GM10266 (cell line): ENCODE data around the gene LRRC55.

ENCODE experiments used
- DNase-seq: peaks from one replicate; pipeline ENCODE4 v3.0.0; 2012; ENCODE audit errors: extremely low spot score
- TF ChIP-seq, protein P1 (sequence below): IDR thresholded peaks from 2 replicates; pipeline ENCODE4 v1.5.1; 2012; ENCODE audit warnings: mild to moderate bottlenecking, low read depth; ENCODE audit not compliant: control insufficient read depth, insufficient read depth; ENCODE audit errors: missing control alignments

Gene LRRC55

DNA sequence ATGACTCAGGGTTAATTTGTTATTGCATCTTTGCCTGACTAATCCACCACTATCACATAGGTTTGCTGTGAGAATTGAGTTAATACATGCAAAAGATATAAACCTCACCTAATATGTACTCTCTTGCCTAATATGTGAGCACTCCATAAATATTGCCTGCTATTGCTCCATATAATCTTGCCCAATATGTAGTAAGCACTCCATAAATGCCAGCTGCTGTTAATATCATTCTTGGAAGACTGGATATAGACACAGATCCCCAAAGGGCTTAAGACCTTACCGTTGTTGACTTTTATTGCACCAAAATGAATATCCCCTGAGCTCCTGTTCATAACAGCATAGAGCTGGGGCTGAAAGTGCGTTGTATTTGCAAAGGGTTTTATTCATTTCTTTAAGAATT lies 27.0 kb upstream of the LRRC55 start:
- DNase-seq: no peak
- TF ChIP-seq, protein P1, sequence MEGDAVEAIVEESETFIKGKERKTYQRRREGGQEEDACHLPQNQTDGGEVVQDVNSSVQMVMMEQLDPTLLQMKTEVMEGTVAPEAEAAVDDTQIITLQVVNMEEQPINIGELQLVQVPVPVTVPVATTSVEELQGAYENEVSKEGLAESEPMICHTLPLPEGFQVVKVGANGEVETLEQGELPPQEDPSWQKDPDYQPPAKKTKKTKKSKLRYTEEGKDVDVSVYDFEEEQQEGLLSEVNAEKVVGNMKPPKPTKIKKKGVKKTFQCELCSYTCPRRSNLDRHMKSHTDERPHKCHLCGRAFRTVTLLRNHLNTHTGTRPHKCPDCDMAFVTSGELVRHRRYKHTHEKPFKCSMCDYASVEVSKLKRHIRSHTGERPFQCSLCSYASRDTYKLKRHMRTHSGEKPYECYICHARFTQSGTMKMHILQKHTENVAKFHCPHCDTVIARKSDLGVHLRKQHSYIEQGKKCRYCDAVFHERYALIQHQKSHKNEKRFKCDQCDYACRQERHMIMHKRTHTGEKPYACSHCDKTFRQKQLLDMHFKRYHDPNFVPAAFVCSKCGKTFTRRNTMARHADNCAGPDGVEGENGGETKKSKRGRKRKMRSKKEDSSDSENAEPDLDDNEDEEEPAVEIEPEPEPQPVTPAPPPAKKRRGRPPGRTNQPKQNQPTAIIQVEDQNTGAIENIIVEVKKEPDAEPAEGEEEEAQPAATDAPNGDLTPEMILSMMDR: no peak

DNA sequence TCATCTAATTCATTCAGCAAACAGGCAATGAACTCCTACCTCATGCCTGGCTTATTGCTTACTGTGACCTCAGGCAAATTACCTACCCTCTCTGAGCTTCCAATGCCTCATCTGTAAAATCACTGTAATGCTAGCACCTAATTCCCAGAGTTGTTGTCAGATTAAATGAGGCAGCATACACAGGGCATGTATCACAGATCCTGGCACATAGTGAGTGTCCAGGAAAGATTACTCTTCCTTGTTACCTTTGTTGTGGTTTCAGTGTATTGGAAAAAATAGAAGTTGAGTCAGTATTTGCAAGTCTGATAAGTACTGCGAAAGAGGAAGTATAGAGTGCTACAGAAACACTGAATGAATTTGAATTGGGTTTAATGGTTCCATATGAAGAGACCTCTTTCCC lies 26.4 kb upstream of the LRRC55 start:
- DNase-seq: no peak
- TF ChIP-seq, protein P1: no peak

DNA sequence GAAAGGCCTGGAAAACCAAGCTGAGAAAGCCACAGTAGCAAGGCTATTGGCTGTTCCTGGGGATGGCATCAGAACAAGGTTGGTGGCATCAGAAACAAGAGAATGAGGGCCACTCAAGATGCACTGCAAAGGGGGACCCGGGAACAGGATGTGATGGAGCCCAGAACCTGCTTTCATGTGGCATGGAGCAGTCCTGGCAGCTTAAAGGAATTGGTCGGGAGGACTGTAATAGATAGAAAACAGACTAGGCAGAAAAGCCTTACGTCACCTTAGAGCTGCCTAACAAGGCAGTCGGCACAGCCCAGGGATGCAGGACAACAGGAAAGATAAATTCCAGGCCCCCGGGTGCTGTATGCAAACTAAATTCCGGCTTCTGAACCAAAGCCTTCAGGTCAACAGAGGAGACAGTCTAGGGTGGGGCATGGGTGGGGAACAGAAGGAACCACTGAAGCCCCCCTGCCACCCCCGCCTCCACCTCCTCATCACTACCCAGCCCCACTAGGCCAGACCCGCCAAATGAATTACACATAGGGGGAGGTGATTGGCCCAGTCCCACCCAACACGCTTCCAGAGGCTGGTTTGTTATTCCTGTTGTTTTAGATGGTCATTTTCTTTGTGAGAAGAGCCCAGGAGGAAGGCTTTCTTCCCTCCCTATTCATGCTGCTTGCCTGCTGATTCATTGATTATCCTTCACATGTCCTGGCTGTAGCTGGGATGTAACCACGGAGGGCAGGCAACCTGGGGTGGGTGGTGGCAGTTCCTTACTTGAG lies 25.7 kb upstream of the LRRC55 start:
- TF ChIP-seq, protein P1: no peak
- DNase-seq: no peak

DNA sequence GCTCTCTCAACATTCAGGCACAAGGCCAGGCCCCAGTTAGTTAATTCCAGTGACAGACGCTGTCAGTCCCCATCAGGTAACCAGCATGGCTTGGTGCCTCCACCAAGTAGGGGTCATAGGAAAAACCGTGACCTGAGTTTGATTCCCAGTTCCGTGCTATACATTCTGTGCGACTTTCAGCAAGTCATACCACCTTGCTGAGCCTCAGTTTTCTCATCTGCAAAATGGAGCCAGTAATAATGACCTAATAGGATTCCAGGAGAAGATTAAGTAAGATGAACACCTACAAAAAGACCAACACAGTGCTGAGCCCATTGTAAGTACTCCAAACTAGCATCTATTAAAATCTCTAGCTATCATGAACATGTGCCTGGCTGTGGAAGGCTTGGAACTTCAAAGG lies 24.8 kb upstream of the LRRC55 start:
- TF ChIP-seq, protein P1: no peak
- no peak for DNase-seq

DNA sequence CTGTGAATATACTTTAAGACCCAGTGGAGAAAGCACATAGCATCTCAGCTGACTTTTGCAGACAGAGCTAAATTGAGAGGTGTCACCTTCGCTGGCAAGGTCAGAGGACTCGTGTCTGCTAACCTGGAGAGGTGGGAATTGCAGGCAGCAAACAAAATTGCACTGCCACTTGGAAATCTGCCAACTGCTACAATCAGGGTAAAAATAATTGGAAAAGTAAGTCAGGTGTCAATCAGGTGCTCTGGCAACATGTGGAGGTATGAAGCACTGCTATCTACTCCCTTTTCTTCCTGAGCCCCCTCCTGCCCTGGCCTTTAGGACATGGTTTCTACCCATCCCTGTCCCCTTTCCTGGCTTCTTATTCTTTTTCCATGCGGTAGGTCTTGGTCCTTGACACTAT lies 24.1 kb upstream of the LRRC55 start:
- no peak for DNase-seq

DNA sequence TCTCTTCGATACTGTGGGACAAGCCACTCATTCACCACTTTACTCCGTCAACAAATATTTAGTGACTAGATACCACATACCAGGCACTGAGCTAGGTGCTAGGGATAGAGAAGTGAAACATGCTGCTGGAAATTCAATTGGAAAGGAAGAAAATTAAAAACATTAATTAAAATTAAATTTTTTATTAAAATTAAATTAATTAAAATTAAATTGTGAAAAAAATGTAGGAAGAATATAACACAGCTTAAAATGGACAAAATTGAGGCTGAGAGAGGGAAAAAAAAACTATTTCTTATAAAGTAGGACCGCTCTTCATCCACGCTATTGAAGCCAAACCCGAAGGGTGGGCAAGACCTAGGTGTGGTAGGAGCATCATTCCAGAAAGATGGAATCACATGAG lies 23.6 kb upstream of the LRRC55 start:
- no peak for DNase-seq
- TF ChIP-seq, protein P1: no peak

More for the DNA sequence above, 24.1 kb upstream of the LRRC55 start:
- TF ChIP-seq, protein P1: no peak

DNA sequence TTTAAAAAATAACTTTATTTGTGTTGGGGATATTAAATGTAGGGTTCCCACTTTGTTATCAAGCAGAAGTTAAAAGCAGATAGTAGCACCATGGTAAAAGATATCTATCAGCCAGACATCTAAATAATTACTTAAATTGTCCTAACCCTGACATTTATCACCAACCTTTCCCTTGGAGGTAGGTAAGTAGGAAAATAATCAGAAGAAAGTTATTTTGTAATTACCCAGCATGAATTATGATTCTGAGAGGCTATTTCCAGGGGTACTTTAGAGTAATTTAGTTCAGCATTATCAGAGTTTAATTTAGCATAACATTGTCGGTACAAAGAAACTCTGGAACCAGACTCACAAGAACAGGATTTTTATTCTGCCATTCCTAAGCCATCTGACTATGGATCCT lies 23.2 kb upstream of the LRRC55 start:
- TF ChIP-seq, protein P1: no peak
- no peak for DNase-seq
